Ishikawa (cell line): Measurements from ENCODE around the gene ATG4A.

Experiments used
- CEBPB ChIP-seq: IDR thresholded peaks from 2 replicates; pipeline ENCODE4 v1.6.1; 2012
- CREB1 ChIP-seq: IDR thresholded peaks from 2 replicates; pipeline ENCODE4 v1.6.1; 2012; ENCODE audit warnings: low read depth
- EGR1 ChIP-seq: IDR thresholded peaks from 2 replicates; pipeline ENCODE4 v1.6.1; 2012
- EP300 ChIP-seq: IDR thresholded peaks from 2 replicates; pipeline ENCODE4 v1.6.1; 2012; ENCODE audit warnings: borderline replicate concordance
- FOXM1 ChIP-seq: IDR thresholded peaks from 2 replicates; pipeline ENCODE4 v1.6.1; 2012; ENCODE audit warnings: low read depth, borderline replicate concordance
- MAX ChIP-seq: IDR thresholded peaks from 2 replicates; pipeline ENCODE4 v1.6.1; 2012
- NFIC ChIP-seq: IDR thresholded peaks from 2 replicates; pipeline ENCODE4 v1.6.1; 2012
- RAD21 ChIP-seq: IDR thresholded peaks from 2 replicates; pipeline ENCODE4 v1.6.1; 2012; ENCODE audit warnings: low read depth
- TAF1 ChIP-seq: IDR thresholded peaks from 2 replicates; pipeline ENCODE4 v1.6.1; 2012; ENCODE audit warnings: low read depth, mild to moderate bottlenecking
- TCF12 ChIP-seq: IDR thresholded peaks from 2 replicates; pipeline ENCODE4 v1.6.1; 2012; ENCODE audit warnings: low read depth
- TEAD4 ChIP-seq: IDR thresholded peaks from 2 replicates; pipeline ENCODE4 v1.6.1; 2012
- USF1 ChIP-seq: IDR thresholded peaks from 2 replicates; pipeline ENCODE4 v1.6.1; 2012
- YY1 ChIP-seq: IDR thresholded peaks from 2 replicates; pipeline ENCODE4 v1.6.1; 2012; ENCODE audit warnings: low read depth
- ZBTB7A ChIP-seq: IDR thresholded peaks from 2 replicates; pipeline ENCODE4 v1.6.1; 2012; ENCODE audit warnings: low read depth
- TF ChIP-seq, protein P1 (sequence below): IDR thresholded peaks from 2 replicates; pipeline ENCODE4 v1.6.1; 2012; ENCODE audit warnings: low read depth, mild to moderate bottlenecking

The ATG4A gene

DNA sequence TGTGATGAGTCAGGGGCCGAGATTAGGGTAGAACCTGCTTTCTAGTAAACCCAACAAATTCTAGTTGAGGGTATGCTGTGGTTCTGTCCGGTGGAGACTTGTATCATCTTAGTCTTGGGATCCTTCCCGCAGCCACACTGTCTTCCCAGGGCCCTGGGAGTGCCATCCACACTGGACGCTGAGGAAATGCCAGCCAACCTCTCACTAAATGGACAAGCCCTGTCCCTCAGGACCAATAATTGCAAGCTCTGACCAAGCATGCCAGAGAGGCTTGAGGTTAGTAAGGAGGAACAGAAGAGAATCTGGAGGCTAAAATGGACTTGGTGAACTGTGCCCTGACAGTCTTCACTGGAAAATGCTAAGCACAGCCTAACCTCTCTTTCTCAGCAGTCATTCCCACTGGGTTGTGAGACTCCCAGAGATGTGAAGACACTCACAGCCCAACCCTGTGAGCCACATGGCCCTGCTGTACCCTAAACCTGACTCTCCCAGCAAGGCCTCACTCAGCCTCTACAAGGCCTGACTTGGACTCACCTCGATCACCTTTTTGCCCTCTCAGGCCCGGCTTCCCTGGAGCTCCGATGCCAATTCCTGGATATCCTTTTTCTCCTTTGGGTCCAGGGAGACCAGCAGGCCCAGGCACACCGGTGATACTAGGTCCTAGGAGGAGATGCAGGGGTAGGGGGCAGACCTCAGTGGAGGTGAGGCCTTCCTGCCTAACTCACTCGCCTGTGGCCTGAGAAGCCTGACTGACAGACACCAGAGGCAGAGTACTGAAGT is 77.6 kb downstream of the ATG4A start:
- TF ChIP-seq RAD21 = no peak
- TF ChIP-seq, protein P1, sequence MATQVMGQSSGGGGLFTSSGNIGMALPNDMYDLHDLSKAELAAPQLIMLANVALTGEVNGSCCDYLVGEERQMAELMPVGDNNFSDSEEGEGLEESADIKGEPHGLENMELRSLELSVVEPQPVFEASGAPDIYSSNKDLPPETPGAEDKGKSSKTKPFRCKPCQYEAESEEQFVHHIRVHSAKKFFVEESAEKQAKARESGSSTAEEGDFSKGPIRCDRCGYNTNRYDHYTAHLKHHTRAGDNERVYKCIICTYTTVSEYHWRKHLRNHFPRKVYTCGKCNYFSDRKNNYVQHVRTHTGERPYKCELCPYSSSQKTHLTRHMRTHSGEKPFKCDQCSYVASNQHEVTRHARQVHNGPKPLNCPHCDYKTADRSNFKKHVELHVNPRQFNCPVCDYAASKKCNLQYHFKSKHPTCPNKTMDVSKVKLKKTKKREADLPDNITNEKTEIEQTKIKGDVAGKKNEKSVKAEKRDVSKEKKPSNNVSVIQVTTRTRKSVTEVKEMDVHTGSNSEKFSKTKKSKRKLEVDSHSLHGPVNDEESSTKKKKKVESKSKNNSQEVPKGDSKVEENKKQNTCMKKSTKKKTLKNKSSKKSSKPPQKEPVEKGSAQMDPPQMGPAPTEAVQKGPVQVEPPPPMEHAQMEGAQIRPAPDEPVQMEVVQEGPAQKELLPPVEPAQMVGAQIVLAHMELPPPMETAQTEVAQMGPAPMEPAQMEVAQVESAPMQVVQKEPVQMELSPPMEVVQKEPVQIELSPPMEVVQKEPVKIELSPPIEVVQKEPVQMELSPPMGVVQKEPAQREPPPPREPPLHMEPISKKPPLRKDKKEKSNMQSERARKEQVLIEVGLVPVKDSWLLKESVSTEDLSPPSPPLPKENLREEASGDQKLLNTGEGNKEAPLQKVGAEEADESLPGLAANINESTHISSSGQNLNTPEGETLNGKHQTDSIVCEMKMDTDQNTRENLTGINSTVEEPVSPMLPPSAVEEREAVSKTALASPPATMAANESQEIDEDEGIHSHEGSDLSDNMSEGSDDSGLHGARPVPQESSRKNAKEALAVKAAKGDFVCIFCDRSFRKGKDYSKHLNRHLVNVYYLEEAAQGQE = no peak
- TF ChIP-seq CREB1 = no peak

GRCh38 chrX:108169768-108170167 is 78.2 kb downstream of the ATG4A start:
- TF ChIP-seq CEBPB (no peak), USF1 (no peak), TAF1 (no peak), EP300 (no peak), NFIC (no peak), RAD21 (no peak), MAX (no peak), FOXM1 (no peak), TEAD4 (no peak)
- TF ChIP-seq, protein P1 = no peak

GRCh38 chrX:108171671-108172070 is 80.1 kb downstream of the ATG4A start:
- TF ChIP-seq TAF1 = no peak
- TF ChIP-seq CEBPB = no peak
- TF ChIP-seq EP300 = no peak
- no peak for TF ChIP-seq RAD21
- no peak for TF ChIP-seq TCF12
- no peak for TF ChIP-seq TEAD4
- TF ChIP-seq, protein P1 = no peak
- no peak for TF ChIP-seq ZBTB7A
- TF ChIP-seq USF1 = no peak
- TF ChIP-seq EGR1 = no peak
- TF ChIP-seq NFIC = no peak
- no peak for TF ChIP-seq YY1
- TF ChIP-seq MAX = no peak
- TF ChIP-seq CREB1 = no peak
- no peak for TF ChIP-seq FOXM1

- TF ChIP-seq CEBPB (no peak), ZBTB7A (no peak), EP300 (no peak)
Measured at GRCh38 chrX:108173874-108174273, 82.3 kb downstream of the ATG4A start.

- TF ChIP-seq CREB1 = no peak
- TF ChIP-seq, protein P1 = no peak
Measured at GRCh38 chrX:108177351-108178142, 86.0 kb downstream of the ATG4A start.
